KBM-7 (cell line): ENCODE data around the gene SLC35A1.
"Not testable (repeated sequence)": the region's sequence is repeated elsewhere in the genome, so short reads cannot be mapped to it uniquely, and the experiment has no call there.

Source experiments
- DNase-seq: peaks from one replicate; pipeline ENCODE4 v3.0.0-alpha.2; 2015
- in situ Hi-C: fragments of 300-500 bp; cut with MboI; formaldehyde crosslinking; loops from 2 replicates; pipeline ENCODE4 v1.14.3; 2020; ENCODE audit warnings: low sequenced_read_pairs, low pct_unique_long_range_greater_than_20kb, mixed read lengths

Gene SLC35A1, protein sequence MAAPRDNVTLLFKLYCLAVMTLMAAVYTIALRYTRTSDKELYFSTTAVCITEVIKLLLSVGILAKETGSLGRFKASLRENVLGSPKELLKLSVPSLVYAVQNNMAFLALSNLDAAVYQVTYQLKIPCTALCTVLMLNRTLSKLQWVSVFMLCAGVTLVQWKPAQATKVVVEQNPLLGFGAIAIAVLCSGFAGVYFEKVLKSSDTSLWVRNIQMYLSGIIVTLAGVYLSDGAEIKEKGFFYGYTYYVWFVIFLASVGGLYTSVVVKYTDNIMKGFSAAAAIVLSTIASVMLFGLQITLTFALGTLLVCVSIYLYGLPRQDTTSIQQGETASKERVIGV

DNA sequence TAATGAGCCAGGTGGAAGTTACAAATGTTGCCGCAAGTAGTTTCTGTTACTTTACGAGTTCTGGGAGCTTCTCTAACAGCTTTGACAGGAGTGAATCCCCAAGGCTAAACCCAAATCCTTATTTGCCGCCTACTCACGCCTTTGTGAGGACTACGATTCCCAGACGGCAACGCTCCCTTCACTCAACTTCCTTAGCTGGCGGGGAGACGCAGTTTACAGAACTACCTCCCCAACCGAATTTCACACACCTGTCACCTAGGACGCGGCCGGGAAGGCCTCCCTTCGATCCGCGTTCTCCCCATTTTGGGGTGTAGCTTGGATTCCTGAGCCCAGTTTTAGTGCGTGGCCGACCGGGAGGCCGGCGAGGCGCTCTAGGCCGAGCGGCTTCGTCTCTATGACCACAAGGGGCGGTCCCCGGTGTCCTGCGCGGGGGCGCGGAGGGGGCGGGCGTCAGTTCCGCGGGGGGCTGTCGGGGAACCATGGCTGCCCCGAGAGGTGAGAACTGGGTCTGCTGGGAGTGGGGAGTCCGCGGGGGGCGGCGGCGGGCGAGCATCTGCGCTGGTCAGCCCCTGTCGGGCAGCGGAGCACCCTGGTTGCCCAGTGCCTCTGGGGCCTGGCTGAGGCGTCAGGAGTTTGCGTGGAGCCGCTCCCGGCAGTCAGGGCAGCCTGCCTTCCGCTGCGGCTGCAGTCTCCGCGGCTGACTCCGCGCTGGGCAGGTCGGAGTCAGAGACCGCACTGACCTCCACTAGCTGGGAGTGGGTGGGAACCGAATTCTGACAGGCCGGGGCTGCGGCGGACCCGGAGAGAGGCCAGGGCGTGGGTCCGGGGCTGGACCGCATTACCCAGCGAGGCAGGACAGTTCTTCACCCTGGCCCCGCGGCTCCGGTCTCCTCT is at the start of gene SLC35A1:
Gene SLC35A1 (plus strand): TSS at position 450 of the 894 bp plus-strand sequence. CDS start 30 bp downstream, at position 480.
- DNase-seq, result peak; percentile 87
- in situ Hi-C loops, result no loop called here

DNA sequence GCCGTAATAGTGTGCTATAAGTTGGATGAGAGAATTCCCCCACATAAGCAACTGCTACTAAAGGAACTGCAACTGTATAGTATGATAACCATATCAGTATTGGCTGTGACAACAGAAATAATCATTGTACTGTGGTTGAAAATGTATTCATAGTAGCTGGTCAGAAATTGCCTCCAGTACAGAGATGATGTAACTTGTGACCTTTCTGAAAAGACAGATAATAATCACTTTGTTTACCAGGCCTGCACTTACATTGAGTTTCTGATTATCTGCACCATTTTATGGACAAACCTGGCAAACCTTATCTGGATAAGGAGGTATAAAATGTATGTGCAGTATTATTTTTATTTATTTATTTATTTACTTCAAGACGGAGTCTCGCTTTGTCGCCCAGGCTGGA is 46.0 kb upstream of the SLC35A1 start:
- DNase-seq, result no peak

DNA sequence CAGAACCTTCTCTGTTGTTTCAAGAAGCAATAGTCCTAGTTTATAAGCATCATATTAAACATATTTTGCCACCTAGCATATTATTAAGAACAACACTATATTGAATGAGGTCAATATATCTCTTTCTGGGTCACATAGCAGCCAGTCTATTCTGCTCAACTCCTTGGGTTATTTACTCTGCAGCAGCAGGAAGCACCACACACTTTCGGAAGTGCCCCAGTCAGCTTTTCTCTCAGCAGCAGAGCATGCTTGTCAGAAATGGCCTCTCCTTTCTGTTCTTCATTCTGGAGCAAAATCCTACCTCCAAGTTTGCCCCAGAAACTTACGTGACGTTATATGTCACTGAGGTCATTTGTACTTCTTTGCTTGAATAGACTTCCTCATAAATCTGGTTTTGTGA is 42.3 kb upstream of the SLC35A1 start:
- no peak for DNase-seq
- in situ Hi-C loops, result no loop called here

More for the DNA sequence above, 46.0 kb upstream of the SLC35A1 start:
- in situ Hi-C loops, result no loop called here

DNA sequence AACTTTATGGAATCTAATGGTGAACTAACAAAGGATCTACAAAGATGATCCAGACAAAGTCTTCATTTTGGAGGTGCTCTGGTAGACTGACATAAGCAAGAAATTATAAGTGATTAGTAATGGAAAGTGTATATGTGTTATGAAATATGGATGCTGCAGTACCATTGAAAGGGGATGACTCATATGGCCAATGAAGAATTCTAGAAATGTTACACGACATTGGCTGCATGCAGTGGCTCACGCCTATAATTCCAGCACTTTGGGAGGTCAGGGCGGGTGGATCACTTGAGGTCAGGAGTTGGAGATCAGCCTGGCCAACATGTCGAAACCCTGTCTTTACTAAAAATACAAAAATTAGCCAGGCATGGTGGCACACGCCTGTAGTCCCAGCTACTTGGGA is 41.5 kb upstream of the SLC35A1 start:
- no peak for DNase-seq
- in situ Hi-C loops, result no loop called here

DNA sequence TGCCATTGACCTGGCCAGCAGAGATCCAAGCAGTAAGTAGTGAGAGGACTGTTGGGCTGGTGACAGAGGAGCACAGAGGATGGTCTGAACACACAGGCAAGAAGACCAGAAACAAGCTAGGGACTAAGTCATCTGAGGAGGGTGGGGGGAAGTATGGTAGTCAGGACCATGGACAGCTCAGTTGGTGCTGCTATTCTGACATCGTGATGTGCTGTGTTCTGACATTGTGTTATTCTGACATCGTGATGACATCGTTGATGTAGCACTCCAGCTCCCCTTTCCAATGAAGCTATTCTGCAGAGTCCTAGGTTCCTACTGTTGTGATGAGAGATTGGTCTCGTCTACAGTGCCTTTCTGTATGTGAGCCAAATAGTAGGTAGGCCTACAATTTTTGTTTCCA is 36.3 kb upstream of the SLC35A1 start:
- in situ Hi-C loops, result no loop called here
- DNase-seq, result peak; percentile 84

DNA sequence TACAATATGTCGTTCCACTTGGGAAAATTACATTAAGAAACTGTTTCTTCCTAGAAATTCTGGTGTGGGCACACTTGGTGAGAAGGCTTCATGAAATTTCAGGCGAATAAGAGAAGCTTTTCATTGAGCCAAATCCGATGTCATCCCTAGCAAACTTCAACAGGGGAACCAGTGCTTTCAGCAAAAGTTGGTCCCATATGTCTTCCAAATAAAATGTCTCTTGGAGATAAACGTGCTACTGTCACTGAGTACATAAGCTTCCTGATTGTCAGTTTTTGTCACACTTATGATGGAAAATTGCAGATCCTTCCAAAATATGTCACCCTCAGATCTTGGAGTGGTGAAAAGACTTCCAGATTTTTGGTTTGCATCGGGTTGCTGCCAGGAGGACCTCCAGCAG is 31.1 kb upstream of the SLC35A1 start:
- in situ Hi-C loops, result no loop called here

DNA sequence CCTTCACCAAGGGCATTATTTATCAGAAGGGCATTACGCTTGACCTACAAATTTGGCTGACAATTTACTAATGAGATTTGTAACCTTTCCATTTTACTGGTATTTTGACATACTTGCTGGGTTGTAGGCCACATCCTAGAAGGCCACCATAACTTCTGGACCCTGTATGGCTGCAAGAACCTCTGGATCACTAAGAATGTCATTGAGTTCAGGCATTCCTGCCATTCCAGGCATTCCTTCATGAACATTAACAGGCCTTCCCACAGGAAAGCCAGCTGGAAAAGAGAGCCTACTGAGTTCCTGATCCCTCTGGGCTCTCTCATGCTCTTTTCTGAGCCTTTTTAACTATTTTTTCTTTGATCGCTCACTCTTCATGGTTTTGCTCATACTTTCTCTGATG is 28.4 kb upstream of the SLC35A1 start:
- in situ Hi-C loops, result no loop called here
- no peak for DNase-seq

More for the DNA sequence above, 31.1 kb upstream of the SLC35A1 start:
- no peak for DNase-seq

DNA sequence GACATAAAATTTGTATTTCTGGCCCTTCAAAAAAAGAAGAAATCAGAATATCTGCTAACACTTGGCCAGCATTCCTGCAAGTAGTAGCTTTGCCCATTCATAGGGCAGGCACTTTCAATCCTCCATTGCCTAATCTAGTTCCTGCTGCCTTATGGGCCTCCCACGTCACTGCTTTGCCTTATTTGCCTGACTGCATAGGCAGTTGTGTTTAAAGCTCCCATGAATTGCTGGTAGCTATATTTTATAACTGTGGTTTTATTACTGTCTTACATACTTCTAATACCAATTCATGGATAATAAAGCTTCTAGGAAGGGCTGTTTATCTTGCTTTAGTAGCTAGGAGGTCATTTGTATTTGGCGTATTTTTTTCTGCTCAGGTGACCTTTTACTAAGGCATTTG is 7.7 kb upstream of the SLC35A1 start:
- in situ Hi-C loops, result no loop called here
- no peak for DNase-seq

DNA sequence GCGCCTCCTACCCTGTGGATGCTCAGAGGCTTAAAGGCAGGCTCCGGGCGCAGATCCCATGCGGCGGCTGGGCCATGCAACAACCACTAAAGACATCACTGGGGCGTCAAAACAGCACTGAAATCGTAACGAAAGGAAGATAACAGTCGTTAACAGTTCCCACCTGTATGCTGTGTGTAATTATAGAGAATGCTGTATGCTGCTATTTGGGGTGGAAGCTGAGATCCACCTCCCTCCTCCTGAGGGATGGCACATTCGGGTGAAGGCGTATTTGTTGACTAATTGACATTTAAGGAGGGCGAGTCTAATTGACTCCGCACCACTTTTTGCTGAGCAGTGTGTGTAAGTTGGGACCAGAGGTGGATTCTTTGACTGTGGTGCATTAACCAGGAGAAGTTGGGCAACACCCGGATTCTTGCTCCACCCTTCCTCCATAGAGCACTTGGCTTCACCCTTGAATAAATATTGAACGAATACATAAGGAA is 687 bp downstream of the SLC35A1 start:
- no peak for DNase-seq
- in situ Hi-C loops, result no loop called here

DNA sequence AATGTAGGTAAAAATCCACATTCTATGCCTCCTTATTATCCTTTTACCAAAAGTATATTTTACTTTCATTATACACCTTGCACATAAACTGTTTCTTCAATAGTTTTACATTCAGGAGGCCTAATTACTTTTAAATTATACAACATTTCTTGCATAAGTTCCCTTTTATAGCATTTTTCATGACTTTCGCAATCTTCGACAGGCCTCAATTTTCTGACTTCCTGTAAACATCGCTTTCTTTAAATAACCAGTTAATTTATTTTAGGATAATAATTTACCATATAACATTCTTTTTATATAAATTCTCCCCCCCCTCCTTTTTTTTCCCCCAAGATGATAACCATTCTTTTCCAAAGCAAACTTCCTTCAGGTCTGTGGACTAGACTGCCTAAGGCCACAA is 9.2 kb downstream of the SLC35A1 start:
- in situ Hi-C loops, result no loop called here

DNA sequence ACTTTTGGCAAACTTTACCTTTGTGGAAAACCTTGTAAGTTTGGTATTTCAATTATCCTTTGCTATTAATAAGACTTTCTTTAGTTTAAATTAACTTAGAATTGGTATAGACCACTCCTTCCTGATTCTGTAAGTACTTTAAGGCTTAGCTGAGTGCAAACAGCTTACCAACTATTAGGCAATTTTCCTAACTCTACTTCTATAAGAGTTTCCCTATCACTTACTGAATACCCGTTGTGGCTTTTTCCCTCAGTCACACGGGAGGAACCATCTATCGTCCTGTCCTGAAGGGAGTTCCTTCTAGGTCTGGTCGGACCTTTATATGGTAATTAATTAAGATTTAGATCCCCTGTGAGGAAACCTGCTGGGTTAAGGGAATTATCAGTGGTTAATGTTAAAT is 9.6 kb downstream of the SLC35A1 start:
- peak; percentile 25 for DNase-seq
- in situ Hi-C loops, result no loop called here

More for the DNA sequence above, 9.2 kb downstream of the SLC35A1 start:
- DNase-seq, result peak; percentile 11

DNA sequence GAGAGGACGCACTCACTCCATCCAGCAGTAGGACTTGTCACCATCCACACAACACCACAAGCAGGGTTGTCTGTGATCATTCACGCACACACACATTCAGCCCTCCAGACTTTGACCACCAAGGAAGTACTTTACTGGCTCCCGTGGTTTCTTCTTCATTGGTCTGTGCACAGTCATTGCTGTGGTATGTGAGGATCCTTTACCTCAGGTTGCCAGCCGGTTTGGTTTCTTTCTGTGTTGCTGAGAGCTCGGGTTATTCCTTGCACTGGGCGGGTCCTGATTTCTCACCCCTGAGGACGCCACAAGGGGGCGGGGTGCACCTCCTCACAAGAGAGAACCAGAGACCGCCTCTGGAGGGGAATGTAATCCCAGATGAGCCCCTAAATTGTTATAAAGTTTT is 11.2 kb downstream of the SLC35A1 start:
- in situ Hi-C loops, result no loop called here

DNA sequence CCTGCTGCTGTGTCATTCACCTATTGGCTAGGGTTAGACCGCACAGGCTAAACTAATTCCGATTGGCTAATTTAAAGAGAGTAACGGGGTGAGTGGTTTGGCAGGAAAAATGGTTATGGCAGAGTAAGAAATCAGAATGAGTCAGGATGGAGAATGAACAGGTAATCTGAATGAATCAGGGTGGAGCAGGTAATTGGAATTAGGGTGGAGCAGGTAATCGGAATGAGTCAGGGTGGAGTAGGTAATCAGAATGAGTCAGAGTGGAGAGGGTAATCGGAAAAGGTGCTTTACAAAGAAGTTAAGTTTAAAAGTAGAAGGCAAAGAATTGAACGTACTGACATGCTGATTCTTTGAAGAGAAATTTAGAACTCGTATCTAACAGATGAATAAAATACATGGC is 11.7 kb downstream of the SLC35A1 start:
- no peak for DNase-seq
- in situ Hi-C loops, result no loop called here

More for the DNA sequence above, 11.2 kb downstream of the SLC35A1 start:
- DNase-seq, result peak; percentile 26

DNA sequence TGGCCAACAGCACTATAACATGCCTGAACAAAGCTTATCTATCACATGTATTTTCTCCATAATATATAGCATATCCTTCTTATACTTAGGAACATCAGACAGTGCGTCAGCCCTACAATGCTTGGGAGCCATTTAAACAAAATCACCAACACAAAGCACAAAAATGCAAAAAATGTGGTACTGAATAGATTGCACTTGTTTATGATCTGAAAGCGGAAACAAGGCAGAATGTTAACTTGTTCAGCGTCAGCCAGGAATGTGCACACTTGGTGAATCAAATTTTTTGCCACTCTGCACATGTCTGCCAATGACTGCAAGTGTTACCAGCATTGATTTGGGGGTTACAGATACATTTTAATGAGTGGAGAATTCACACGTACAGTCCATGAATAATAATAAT is 14.8 kb downstream of the SLC35A1 start:
- no peak for DNase-seq
- in situ Hi-C loops, result no loop called here

DNA sequence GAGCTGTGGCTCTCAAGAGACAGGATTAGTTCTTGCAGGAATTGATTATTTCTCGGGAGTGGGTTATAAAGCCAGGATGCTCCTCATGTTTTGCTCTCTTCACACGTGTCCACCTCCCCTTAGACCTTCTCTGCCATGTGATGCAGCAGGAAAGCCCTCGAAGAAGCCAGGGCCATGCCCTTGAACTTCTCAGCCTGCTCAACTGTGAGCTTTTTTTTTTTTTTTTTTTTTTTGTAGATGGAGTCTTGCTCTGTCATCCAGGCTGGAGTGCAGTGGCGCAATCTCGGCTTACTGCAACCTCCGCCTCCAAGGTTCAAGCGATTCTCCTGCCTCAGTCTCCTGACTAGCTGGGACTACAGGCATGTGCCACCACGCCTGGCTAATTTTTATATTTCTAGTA is 16.6 kb downstream of the SLC35A1 start:
- DNase-seq, in situ Hi-C loops: not testable (repeated sequence)

DNA sequence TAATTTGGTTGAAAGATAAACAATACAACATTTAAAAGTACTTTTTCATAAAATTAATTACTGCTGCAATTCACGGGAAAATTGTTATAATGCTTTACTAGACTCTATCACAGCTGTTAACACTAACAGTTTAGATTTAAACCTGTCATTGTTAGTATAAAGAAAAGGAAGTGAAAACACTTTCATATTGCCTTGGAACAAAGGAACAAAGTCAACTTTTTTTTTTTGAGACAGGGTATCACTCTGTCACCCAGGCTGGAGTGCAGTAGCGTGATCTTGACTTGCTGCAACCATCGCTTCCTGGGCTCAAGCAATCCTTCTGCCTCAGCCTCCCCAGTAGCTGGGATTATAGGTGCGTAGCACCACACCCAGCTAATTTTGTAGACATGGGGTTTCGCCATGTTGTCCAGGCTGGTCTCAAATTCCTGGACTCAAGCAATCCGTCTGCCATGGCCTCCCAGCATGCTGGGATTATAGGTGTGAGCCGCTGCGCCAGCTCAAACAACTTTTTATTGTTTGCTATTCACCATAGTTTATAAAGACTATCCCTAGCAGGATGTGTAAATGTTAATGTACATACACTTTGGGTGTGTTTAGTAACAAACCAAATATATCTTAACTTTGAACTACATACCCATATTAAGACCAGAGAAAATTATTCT is 22.1 kb downstream of the SLC35A1 start:
- DNase-seq, result no peak
- in situ Hi-C loops, result no loop called here

DNA sequence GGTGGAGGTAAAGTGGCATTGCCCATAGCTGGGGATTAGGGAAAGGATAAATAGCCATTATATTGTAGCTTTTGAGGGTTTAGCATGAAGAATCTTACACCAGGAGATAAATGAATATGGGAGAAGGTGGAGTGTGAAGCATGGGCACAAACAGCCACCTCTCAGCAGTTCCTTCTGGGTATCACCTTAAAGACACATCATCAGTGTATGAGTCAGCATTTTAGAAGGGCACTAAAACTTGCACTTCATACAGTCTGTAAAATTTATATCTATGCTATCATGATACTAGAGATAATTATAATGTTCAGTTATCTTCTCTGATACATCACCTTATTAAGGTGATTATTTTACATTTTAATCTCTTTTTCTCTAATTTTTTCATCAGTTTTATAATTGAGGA is 25.3 kb downstream of the SLC35A1 start:
- in situ Hi-C loops, result no loop called here
- DNase-seq, result no peak

DNA sequence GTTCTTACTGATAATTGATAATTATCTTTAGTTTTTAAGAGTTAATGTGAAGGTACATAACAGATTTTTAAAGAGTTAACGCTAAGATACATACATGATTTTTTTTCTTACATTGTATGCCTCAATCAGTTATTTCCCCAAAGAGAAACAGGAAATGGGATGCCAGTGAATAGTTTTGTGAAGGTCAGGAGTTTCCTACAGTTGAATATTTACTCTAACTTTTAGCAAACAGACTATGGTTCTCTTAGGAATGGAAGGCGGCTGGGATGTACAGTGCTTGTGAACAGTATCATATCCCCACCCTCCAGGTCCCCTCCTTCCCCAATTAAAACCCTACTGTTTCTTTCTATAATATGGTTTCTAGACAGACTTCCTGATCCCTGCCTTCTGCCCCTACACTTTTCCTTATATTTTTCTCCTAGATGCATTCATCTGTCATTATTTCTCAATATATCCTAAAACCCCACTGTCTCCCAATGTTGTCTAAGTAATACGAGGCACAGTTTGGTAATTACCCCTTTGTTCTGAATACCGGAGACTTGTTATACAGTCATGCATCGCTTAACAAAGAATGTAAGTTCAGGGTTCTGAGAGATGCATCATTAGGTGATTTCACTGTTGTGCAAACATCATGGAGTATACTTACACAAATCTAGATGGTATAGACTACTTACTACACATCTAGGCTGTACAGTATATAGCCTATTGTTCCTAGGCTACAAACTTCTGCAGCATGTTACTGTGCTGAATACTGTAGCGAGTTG is 29.2 kb downstream of the SLC35A1 start:
- in situ Hi-C loops, result no loop called here
- DNase-seq, result no peak

DNA sequence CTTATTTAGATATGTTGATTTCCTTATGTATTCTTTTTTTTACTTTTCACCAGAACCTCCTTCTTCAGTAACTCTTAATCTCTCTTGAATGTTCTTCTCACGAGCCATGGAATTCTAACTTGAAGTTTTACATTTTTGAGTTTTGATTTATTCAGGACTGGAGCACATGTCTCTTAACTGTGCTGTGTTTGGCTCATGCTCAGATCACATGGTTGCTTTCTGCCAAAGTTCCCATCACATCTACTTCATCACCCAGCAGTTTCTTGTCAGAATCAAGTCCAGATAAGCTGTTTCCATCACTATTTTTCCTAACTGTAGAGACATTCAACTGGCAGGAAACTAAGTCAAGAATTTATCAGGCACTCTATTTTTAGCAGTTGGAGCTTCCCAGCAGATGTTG is 31.7 kb downstream of the SLC35A1 start:
- DNase-seq, result no peak
- in situ Hi-C loops, result no loop called here
